Fibroblast of pulmonary artery (primary cell): ENCODE measurements around the gene KMT2C.
"Not testable (repeated sequence)": the region's sequence is repeated elsewhere in the genome, so short reads cannot be mapped to it uniquely, and the experiment has no call there.

Source experiments
- DNase-seq: peaks from one replicate; pipeline ENCODE4 v3.0.0-alpha.2; 2010; ENCODE audit warnings: low read depth
- H3K4me3 ChIP-seq: replicated peaks from 2 replicates; pipeline ENCODE4 v1.5.1; 2011; ENCODE audit warnings: low read depth, mild to moderate bottlenecking, control low read depth, low read length, moderate library complexity
- TF ChIP-seq, protein P1 (sequence below): IDR thresholded peaks from 2 replicates; pipeline ENCODE4 v1.5.1; 2011; ENCODE audit warnings: mild to moderate bottlenecking, control low read depth, low read length, inconsistent platforms; ENCODE audit errors: missing control alignments

KMT2C gene

DNA sequence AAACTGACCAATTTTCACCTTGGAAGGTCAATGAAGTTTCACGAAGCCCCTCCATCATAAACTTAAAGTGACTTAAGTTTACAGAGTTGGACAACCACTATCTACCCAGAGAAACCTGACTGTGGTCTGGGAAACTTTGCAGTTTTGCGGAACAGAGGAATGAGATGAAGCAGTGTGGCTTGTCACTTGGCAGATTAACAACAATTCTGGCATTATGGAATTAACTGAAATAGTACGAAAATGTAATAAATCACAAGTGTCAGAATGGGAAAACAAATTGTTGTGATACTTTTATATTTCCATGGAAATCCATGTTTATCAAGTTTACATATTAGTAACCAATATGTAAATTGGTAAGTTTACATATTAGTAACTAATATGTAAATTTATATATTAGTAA, 4.9 kb downstream of the KMT2C start:
- H3K4me3 ChIP-seq = no peak overlapping the region
- TF ChIP-seq, protein P1, sequence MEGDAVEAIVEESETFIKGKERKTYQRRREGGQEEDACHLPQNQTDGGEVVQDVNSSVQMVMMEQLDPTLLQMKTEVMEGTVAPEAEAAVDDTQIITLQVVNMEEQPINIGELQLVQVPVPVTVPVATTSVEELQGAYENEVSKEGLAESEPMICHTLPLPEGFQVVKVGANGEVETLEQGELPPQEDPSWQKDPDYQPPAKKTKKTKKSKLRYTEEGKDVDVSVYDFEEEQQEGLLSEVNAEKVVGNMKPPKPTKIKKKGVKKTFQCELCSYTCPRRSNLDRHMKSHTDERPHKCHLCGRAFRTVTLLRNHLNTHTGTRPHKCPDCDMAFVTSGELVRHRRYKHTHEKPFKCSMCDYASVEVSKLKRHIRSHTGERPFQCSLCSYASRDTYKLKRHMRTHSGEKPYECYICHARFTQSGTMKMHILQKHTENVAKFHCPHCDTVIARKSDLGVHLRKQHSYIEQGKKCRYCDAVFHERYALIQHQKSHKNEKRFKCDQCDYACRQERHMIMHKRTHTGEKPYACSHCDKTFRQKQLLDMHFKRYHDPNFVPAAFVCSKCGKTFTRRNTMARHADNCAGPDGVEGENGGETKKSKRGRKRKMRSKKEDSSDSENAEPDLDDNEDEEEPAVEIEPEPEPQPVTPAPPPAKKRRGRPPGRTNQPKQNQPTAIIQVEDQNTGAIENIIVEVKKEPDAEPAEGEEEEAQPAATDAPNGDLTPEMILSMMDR = no peak
- no peak for DNase-seq

DNA sequence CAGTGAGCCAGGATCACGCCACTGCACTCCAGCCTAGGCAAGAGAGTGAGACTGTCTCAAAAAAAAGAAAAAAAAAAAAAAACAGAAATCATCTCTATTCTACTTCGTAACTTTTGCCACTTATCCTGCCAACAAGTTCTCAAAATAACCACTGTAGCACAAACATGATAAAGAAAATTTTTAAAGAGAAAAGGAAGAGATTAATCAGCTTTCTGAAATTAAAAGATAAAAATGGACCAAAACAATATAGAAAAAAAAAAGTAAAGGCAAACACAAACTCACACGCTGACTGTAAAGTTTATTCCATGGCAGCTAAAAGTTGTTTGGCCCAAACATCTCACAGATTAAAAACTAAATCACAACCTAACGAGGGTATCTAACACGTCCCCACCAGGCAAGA, 5.7 kb downstream of the KMT2C start:
- not testable (repeated sequence) for H3K4me3 ChIP-seq, DNase-seq

DNA sequence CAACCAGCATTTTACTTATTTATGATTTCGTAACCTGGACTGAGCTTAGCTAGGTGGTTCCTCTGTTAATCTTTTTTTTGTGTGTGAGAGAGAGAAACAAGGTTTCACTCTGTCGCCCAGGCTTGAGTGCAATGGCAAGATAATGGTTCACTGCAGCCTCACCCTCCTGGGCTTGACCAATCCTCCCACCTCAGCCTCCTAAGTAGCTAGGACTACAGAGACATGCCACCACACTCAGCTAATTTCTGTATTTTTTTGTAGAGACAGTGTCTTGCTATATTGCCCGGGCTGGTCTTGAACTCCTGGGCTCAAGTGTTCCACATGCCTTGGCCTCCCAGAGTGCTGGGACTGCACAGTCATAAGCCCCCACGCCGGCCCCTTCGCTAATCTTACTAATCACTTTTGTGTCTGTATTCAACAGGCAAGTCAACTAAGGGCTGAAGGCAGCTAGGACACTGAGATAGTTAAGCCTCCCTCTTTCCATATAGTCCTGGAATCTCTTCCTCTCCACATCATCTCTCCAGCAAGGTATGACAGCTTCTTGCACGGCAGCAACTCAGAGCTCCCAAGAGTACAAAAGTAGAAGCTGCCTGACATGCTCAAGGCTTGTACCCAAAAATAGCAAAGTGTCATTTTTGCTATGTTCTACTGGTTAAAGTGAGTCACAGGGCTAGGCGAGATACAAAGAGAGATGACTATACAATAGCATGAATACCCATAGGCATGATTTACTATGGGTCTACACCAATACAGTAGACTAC, 11.3 kb downstream of the KMT2C start:
- TF ChIP-seq, protein P1 = no peak
- DNase-seq = peak; percentile 39
- no peak overlapping the region for H3K4me3 ChIP-seq

DNA sequence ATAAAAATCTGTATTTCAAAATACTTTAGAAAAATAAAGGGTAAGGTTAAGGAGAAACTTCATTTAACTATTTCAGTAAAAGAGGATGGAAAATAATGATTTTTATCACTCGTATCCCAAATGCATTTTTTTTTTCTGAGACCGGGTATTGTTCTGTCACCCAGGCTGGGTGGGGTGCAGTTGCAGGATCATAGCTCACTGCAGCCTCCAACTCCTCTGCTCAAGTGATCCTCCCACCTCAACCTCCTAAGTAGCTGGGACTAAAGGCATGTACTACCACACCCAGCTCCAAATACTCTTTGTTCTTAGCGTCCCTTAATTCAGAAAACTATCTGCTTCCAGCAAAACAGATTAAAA, 11.8 kb downstream of the KMT2C start:
- TF ChIP-seq, protein P1 = no peak
- no peak for DNase-seq
- no peak overlapping the region for H3K4me3 ChIP-seq

DNA sequence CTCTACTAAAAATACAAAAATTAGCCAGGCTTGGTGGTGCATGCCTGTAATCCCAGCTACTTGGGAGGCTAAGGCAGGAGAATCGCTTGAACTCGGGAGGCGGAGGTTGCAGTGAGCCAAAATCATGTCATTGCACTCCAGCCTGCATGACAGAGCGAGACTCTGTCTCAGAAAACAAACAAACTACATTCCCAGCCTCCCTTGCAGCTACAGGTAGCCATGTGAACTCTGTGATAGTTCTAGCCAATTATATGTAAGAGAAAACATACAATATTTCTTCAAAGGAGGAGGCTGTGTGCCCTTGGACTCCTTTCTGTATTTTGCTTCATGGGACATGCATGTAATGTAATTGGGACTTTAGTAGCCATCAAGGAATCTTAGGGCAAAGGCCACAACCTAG, 12.6 kb downstream of the KMT2C start:
- not testable (repeated sequence) for H3K4me3 ChIP-seq, DNase-seq

DNA sequence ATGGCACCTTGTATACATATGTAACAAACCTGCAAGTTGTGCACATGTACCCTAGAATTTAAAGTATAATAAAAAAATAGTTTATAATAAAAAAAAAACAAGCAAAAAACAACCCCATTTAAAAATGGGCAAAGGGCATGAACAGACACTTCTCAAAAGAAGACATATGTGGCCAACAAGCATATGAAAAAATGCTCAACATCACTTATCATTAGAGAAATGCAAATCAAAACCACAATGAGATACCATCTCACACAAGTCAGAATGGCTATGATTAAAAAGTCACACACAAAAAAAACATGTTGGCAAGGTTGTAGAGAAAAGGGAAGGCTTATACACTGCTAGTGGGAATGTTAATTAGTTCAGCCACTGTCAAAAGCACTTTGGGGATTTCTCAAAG, 14.9 kb downstream of the KMT2C start:
- not testable (repeated sequence) for H3K4me3 ChIP-seq, DNase-seq

DNA sequence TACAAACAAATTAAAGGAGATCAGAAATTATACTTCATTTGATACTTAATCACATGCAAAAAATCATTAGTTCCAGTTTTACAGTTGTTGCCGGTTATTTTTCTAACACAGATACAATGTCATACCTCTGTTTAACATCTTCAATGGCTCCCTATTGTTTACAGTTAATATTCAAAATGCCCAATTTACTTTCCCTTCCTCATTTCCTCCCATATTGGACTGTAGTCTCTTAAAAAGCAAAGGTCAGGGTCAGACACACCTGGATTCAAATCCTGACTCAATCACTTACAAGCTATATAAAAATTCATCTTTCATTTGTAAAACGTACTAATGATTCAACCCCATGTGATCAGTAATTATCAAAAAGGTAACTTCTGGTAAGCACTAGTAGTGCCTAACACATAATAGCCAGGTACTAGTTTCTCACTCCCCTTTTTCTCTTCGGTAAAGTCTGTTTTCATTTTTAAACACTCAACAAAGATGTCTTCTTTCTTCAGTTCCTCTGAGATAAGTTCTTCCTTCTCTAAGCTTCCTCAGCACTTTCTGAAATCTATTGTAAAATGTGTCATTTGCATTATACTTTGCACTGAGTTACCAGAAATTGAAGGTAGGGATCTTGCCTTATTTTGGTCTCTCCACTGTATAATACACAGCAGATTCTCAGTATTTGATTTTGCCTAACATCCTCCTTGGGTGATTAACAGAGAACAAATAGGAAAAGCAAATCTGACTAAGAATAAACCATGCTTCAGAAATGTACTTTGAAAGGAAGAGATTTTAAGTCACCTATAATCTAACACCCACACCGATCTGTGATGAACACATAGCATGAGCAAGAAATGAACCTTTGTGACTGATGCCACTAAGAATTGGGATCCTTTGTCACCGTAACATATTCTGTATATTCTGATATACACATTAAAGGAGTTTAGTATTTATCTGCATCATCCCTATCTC, 16.1 kb downstream of the KMT2C start:
- DNase-seq = no peak
- H3K4me3 ChIP-seq = no peak overlapping the region
- TF ChIP-seq, protein P1 = no peak

DNA sequence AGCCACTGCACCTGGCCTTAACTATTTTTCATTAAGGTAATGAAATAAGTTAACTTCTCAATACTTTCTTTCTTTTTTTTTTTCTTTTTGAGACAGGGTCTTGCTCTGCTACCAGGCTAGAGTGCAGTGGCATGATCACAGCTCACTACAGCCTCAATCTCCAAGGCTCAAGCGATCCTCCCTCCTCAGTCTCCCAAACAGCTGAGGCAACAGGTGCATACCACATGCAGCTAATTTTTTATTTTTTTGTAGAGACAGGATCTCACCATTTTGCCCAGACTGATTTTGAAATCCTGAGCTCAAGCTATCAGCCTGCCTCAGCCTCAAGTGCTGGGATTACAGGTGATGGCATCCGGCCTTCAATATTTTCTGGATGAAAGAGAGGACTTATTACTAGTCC, 21.0 kb downstream of the KMT2C start:
- H3K4me3 ChIP-seq = no peak overlapping the region

More for the DNA sequence above, 21.0 kb downstream of the KMT2C start:
- TF ChIP-seq, protein P1 = no peak
- DNase-seq = no peak
